ENCODE measurements around the gene AZU1. TPM values are rescaled to one million over a fixed set of nuclear protein-coding genes. Genes with fewer than 3 reads are reported as not detected.

The AZU1 gene, protein sequence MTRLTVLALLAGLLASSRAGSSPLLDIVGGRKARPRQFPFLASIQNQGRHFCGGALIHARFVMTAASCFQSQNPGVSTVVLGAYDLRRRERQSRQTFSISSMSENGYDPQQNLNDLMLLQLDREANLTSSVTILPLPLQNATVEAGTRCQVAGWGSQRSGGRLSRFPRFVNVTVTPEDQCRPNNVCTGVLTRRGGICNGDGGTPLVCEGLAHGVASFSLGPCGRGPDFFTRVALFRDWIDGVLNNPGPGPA
- 0.04 TPM for polyA plus RNA-seq (2013, experiment 1 of 2)
- 0.04 TPM for polyA plus RNA-seq (2013, experiment 2 of 2)

DNA sequence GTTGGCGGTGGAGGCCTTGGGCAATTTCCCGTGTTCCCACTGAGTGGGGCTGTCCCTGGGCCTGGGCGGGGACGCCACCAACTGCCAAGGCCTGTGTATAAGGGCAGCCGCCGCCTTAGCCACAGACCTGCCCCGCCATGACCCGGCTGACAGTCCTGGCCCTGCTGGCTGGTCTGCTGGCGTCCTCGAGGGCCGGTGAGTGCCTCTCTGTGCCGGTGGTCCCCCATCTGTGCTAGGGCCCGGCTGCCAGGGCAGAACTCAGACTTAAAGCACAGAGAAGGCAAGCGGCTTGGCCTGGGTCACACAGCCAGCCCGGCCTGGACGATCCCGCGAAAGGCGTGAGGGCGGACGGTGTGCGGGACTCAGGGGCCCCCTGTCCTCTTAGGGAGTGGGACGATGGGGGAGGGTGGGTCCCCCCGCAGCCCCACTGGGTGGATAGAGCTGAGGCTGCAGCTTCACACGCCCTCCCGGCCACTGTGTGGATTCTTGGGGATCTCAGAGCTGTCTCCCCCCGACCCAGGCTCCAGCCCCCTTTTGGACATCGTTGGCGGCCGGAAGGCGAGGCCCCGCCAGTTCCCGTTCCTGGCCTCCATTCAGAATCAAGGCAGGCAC, at the start of gene AZU1:
TSS of gene AZU1 (plus strand) at position 128 of the 612 bp plus-strand sequence. CDS start at position 138, 10 bp downstream.
- H2BK5ac ChIP-seq (ENCODE audit: low read length): no peak within 1 kb of the TSS
- no peak within 1 kb of the TSS for H2BK15ac ChIP-seq (replicated peaks; ENCODE audit: low read depth)
- no peaks in the 10 kb centered on the region for H3K79me1 ChIP-seq (ENCODE audit: low read length)
- H3K36me3 ChIP-seq (ENCODE audit: control insufficient read depth, insufficient read depth, low read length): no peaks in the 10 kb centered on the region
- H3K27ac ChIP-seq (ENCODE audit: low read depth, low read length): no peak within 1 kb of the TSS
- no peak within 1 kb of the TSS for H4K8ac ChIP-seq (ENCODE audit: low read depth, low read length)
- H2AK5ac ChIP-seq (ENCODE audit: low read length): no peak within 1 kb of the TSS
- no peak within 1 kb of the TSS for H3K4ac ChIP-seq (ENCODE audit: low read depth, low read length)
- H3K27me3 ChIP-seq (ENCODE audit: insufficient read depth, low read length, poor library complexity): no peaks in the 10 kb centered on the region
- H3K79me2 ChIP-seq (ENCODE audit: control insufficient read depth, insufficient read depth, low read length): no peaks in the 10 kb centered on the region
- H3K9ac ChIP-seq (ENCODE audit: low read length): no peak within 1 kb of the TSS
- no peaks in the 10 kb centered on the region for H3K4me1 ChIP-seq (ENCODE audit: control insufficient read depth, low read depth, low read length)
- H3K4me2 ChIP-seq (ENCODE audit: low read length): no peak within 1 kb of the TSS
- no peak within 1 kb of the TSS for H3K56ac ChIP-seq (ENCODE audit: low read length)
- H3K23ac ChIP-seq (ENCODE audit: low read length): no peak within 1 kb of the TSS
- H4K5ac ChIP-seq (ENCODE audit: low read length): no peak within 1 kb of the TSS
- no peak for DNase-seq
- no CpG with 5 or more reads among the region's 33 CpGs for WGBS (ENCODE audit: extremely low coverage, insufficient coverage, low lambda C conversion rate)
- no peak within 1 kb of the TSS for H3K4me3 ChIP-seq (ENCODE audit: low read length)
- no peak within 1 kb of the TSS for H3K18ac ChIP-seq (ENCODE audit: low read length)
- no peak within 1 kb of the TSS for H2BK120ac ChIP-seq (ENCODE audit: low read depth, low read length)

DNA sequence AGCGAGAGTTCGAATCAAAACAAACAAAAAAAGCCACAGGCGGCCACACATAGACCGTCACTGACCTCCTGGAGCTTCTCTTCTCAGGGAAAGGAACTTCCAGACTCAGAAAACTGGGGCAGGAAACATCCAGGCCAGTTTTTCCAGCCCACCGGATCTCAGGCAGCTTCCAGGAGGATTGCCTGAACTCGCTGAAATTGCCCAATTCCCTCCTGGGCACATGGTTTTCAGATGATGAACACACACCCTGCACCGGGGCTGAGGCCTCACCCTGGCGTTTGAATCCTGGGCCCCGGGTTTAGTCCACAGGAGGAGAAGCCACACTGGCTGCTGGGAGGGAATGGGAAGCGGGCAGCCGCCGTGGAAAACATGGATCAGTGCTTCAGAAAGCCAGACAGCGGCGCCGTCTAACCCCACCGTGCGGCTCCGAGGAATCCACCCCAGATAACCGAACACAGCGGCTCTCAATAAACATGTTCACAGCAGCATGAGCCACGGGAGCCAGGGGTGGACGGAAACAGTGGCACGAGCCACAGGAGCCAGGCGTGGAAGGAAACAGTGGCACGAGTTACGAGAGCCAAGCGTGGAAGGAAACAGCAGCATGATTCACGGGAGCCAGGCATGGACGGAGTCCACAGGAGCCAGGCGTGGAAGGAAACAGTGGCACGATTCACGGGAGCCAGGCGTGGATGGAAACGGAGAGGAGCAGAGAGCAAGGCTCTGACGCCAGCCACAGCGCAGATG, 48.6 kb upstream of the AZU1 start:
- no peaks in the 10 kb centered on the region for H3K4me1 ChIP-seq (ENCODE audit: control insufficient read depth, low read depth, low read length)
- H2BK5ac ChIP-seq (ENCODE audit: low read length): no peak overlapping the region
- peak; percentile 60 for DNase-seq
- H2BK120ac ChIP-seq (ENCODE audit: low read depth, low read length): no peak overlapping the region
- H2AK5ac ChIP-seq (ENCODE audit: low read length): no peak overlapping the region
- H3K4ac ChIP-seq (ENCODE audit: low read depth, low read length): no peak overlapping the region
- H3K9ac ChIP-seq (ENCODE audit: low read length): no peak overlapping the region
- no peak overlapping the region for H4K8ac ChIP-seq (ENCODE audit: low read depth, low read length)
- no peak overlapping the region for H3K56ac ChIP-seq (ENCODE audit: low read length)
- H4K5ac ChIP-seq (ENCODE audit: low read length): no peak overlapping the region
- H3K79me2 ChIP-seq (ENCODE audit: control insufficient read depth, insufficient read depth, low read length): no peaks in the 10 kb centered on the region
- no peak overlapping the region for H3K4me2 ChIP-seq (ENCODE audit: low read length)
- no peak overlapping the region for H2BK15ac ChIP-seq (replicated peaks; ENCODE audit: low read depth)
- no peaks in the 10 kb centered on the region for H3K27me3 ChIP-seq (ENCODE audit: insufficient read depth, low read length, poor library complexity)
- no peaks in the 10 kb centered on the region for H3K79me1 ChIP-seq (ENCODE audit: low read length)
- H3K36me3 ChIP-seq (ENCODE audit: control insufficient read depth, insufficient read depth, low read length): no peaks in the 10 kb centered on the region
- H3K4me3 ChIP-seq (ENCODE audit: low read length): no peak overlapping the region
- H3K23ac ChIP-seq (ENCODE audit: low read length): no peak overlapping the region
- no peak overlapping the region for H3K27ac ChIP-seq (ENCODE audit: low read depth, low read length)
- no peak overlapping the region for H3K18ac ChIP-seq (ENCODE audit: low read length)
- no CpG with 5 or more reads among the region's 36 CpGs for WGBS (ENCODE audit: extremely low coverage, insufficient coverage, low lambda C conversion rate)

DNA sequence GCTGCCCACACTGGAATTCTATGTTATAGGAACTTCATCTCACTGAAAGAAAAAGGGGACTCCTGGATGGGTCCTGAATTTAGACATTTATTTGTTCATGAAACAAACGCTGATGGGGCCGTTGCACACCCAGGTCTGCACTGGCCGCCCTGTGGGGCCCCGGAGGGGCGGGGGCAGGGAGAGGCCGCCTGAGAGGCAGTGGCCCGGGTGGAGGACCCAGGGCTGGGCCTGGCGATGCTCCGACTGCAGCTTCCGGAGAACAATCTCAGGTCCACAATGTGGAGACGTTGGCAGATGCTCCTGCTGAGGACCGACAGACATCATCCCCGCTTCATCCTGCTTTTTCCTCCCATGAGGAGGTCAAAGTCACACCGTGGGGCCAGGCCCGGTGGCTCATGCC, 46.7 kb upstream of the AZU1 start:
- H3K27me3 ChIP-seq (ENCODE audit: insufficient read depth, low read length, poor library complexity): no peaks in the 10 kb centered on the region
- no peak overlapping the region for H3K4me3 ChIP-seq (ENCODE audit: low read length)
- peaks cover 1% of the 10 kb centered on the region for H3K79me2 ChIP-seq (ENCODE audit: control insufficient read depth, insufficient read depth, low read length)

DNA sequence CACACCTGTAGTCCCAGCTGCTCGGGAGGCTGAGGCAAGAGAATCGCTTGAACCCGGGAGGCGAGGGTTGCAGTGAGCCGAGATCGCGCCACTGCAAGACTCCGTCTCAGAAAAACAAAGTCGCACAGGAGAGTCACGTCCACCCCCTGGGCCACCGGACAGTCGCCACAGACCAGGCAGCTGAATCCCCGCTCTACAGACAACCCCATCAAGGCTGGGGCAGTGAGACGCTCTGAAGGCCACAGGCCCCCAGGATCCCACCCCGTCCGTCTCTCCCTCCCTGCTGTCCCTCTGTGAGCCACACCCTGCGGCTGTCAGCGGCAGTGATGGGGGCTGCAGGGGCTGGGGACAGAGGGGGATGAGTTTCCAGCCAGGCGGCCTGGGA, 45.8 kb upstream of the AZU1 start:
- Histone ChIP-seq H3K27me3 (ENCODE audit: insufficient read depth, low read length, poor library complexity) (no peaks in the 10 kb centered on the region), H3K23ac (ENCODE audit: low read length) (peak overlapping the region; percentile 80), H3K79me1 (ENCODE audit: low read length) (peaks cover 2% of the 10 kb centered on the region), H2AK5ac (ENCODE audit: low read length) (peak overlapping the region; percentile 32), H2BK5ac (ENCODE audit: low read length) (no peak overlapping the region), H3K27ac (ENCODE audit: low read depth, low read length) (peak overlapping the region; percentile 74), H3K36me3 (ENCODE audit: control insufficient read depth, insufficient read depth, low read length) (no peaks in the 10 kb centered on the region), H2BK15ac (replicated peaks; ENCODE audit: low read depth) (no peak overlapping the region), H3K4me3 (ENCODE audit: low read length) (no peak overlapping the region), H3K56ac (ENCODE audit: low read length) (peak overlapping the region; percentile 86), H4K8ac (ENCODE audit: low read depth, low read length) (no peak overlapping the region), H4K5ac (ENCODE audit: low read length) (no peak overlapping the region), H3K18ac (ENCODE audit: low read length) (peak overlapping the region; percentile 51), H3K4ac (ENCODE audit: low read depth, low read length) (peak overlapping the region; percentile 46), H3K79me2 (ENCODE audit: control insufficient read depth, insufficient read depth, low read length) (peaks cover 1% of the 10 kb centered on the region), H3K4me2 (ENCODE audit: low read length) (peak overlapping the region; percentile 21), H2BK120ac (ENCODE audit: low read depth, low read length) (peak overlapping the region; percentile 14), H3K9ac (ENCODE audit: low read length) (peak overlapping the region; percentile 39), H3K4me1 (ENCODE audit: control insufficient read depth, low read depth, low read length) (no peaks in the 10 kb centered on the region)
- DNase-seq: no peak
- WGBS (ENCODE audit: extremely low coverage, insufficient coverage, low lambda C conversion rate): no CpG with 5 or more reads among the region's 19 CpGs

More for the DNA sequence above, 46.7 kb upstream of the AZU1 start:
- peak overlapping the region; percentile 42 for H3K56ac ChIP-seq (ENCODE audit: low read length)
- no peak overlapping the region for H4K8ac ChIP-seq (ENCODE audit: low read depth, low read length)
- no peak overlapping the region for H2BK15ac ChIP-seq (replicated peaks; ENCODE audit: low read depth)
- peaks cover 2% of the 10 kb centered on the region for H3K79me1 ChIP-seq (ENCODE audit: low read length)
- no peak overlapping the region for H3K23ac ChIP-seq (ENCODE audit: low read length)
- no peak overlapping the region for H4K5ac ChIP-seq (ENCODE audit: low read length)
- no peak overlapping the region for H3K27ac ChIP-seq (ENCODE audit: low read depth, low read length)
- H3K18ac ChIP-seq (ENCODE audit: low read length): no peak overlapping the region
- no peak overlapping the region for H3K4ac ChIP-seq (ENCODE audit: low read depth, low read length)
- no peak overlapping the region for H3K4me2 ChIP-seq (ENCODE audit: low read length)
- no peak overlapping the region for H2BK5ac ChIP-seq (ENCODE audit: low read length)
- H3K36me3 ChIP-seq (ENCODE audit: control insufficient read depth, insufficient read depth, low read length): no peaks in the 10 kb centered on the region
- no peak for DNase-seq
- H3K9ac ChIP-seq (ENCODE audit: low read length): no peak overlapping the region
- no peaks in the 10 kb centered on the region for H3K4me1 ChIP-seq (ENCODE audit: control insufficient read depth, low read depth, low read length)
- no peak overlapping the region for H2BK120ac ChIP-seq (ENCODE audit: low read depth, low read length)
- no peak overlapping the region for H2AK5ac ChIP-seq (ENCODE audit: low read length)
- WGBS (ENCODE audit: extremely low coverage, insufficient coverage, low lambda C conversion rate): no CpG with 5 or more reads among the region's 15 CpGs

DNA sequence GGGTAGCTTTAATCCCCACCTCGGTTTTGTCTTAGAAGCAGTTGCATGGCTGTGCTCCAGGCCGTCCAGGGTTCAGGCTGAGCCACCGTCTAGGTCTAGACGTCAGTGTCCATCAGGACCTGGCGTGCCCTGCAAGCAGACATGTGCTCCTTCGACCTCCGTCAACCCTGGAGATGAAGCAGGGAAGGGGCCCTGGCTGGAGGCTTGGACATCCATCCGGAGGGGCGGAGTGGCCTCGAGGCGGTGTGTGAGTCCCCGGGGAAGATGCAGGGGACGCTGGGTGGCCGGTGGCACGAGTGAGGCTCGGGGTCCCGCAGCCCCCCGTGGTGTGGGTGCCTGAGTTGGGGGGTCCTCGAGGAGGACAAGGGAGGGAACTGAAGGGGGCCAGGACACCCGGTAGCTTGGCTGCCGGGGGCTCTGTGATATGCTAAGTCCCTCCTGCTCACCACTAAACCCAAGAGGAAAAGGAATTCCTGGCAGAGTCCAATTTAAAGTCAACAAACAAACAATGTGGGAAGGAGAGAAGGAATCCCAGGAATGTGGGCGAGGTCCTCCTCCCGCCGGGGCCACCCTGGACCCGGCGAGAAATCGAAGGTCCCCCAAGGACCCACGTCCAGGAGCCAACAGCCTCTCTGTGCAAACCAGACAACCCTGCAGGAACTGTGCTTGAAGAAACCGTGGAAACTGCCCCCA, 45.3 kb upstream of the AZU1 start:
- peak overlapping the region; percentile 46 for H3K4ac ChIP-seq (ENCODE audit: low read depth, low read length)
- peak overlapping the region; percentile 39 for H3K4me2 ChIP-seq (ENCODE audit: low read length)
- peak overlapping the region; percentile 15 for H2BK5ac ChIP-seq (ENCODE audit: low read length)
- DNase-seq: peak; percentile 95
- H3K9ac ChIP-seq (ENCODE audit: low read length): peak overlapping the region; percentile 39
- peak overlapping the region; percentile 14 for H2BK120ac ChIP-seq (ENCODE audit: low read depth, low read length)
- peak overlapping the region; percentile 86 for H3K56ac ChIP-seq (ENCODE audit: low read length)
- no peak overlapping the region for H3K4me3 ChIP-seq (ENCODE audit: low read length)
- peaks cover 2% of the 10 kb centered on the region for H3K79me1 ChIP-seq (ENCODE audit: low read length)
- H3K36me3 ChIP-seq (ENCODE audit: control insufficient read depth, insufficient read depth, low read length): no peaks in the 10 kb centered on the region
- H3K23ac ChIP-seq (ENCODE audit: low read length): no peak overlapping the region
- no peak overlapping the region for H4K8ac ChIP-seq (ENCODE audit: low read depth, low read length)
- peaks cover 1% of the 10 kb centered on the region for H3K79me2 ChIP-seq (ENCODE audit: control insufficient read depth, insufficient read depth, low read length)
- no peak overlapping the region for H4K5ac ChIP-seq (ENCODE audit: low read length)
- WGBS (ENCODE audit: extremely low coverage, insufficient coverage, low lambda C conversion rate): no CpG with 5 or more reads among the region's 29 CpGs
- no peak overlapping the region for H2BK15ac ChIP-seq (replicated peaks; ENCODE audit: low read depth)
- H3K27me3 ChIP-seq (ENCODE audit: insufficient read depth, low read length, poor library complexity): no peaks in the 10 kb centered on the region
- no peaks in the 10 kb centered on the region for H3K4me1 ChIP-seq (ENCODE audit: control insufficient read depth, low read depth, low read length)
- H2AK5ac ChIP-seq (ENCODE audit: low read length): no peak overlapping the region
- peak overlapping the region; percentile 74 for H3K27ac ChIP-seq (ENCODE audit: low read depth, low read length)
- H3K18ac ChIP-seq (ENCODE audit: low read length): peak overlapping the region; percentile 95
